Measurements from ENCODE around the gene NR2C2.

DNA sequence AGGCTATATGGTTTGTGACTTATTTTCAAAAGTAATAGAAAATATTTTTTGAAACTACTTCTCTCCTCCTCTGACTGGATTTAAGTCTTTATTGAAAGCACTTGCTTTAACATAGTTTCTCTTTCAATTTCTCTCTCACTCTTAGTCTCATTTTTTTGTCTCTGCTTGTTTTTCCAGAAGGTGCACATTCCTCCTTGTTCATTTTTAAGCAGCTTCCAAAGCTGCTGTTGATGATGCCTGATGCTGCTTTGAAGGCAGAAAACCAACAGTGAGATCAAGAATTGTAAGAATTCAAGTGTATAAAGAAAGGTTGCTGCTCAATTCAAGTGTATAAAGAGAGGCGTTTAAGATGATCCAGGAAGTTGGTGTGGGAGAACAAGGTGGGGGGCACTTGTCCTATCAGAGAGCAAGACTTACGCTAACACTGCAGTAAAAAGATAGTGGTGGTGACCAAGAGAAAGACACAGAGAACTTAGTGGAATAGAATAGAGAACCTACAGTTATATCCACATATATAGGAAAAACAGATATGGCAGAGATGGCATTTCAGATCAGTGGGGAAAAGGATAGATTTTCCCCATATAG is 12.1 kb downstream of the NR2C2 start:
- TF ChIP-seq, protein P1, sequence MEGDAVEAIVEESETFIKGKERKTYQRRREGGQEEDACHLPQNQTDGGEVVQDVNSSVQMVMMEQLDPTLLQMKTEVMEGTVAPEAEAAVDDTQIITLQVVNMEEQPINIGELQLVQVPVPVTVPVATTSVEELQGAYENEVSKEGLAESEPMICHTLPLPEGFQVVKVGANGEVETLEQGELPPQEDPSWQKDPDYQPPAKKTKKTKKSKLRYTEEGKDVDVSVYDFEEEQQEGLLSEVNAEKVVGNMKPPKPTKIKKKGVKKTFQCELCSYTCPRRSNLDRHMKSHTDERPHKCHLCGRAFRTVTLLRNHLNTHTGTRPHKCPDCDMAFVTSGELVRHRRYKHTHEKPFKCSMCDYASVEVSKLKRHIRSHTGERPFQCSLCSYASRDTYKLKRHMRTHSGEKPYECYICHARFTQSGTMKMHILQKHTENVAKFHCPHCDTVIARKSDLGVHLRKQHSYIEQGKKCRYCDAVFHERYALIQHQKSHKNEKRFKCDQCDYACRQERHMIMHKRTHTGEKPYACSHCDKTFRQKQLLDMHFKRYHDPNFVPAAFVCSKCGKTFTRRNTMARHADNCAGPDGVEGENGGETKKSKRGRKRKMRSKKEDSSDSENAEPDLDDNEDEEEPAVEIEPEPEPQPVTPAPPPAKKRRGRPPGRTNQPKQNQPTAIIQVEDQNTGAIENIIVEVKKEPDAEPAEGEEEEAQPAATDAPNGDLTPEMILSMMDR (IDR thresholded peaks at IDR 0.05), result no peak
- TF ChIP-seq POLR2A (IDR thresholded peaks at IDR 0.05), result no peak
